GM19452 (cell line): ENCODE measurements around the gene XDH.

ENCODE experiments used
- ATAC-seq: cut with Tn5 transposase; IDR thresholded peaks from one replicate; pipeline ENCODE4 v1.9.1; 2021; ENCODE audit not compliant: unreplicated experiment

XDH gene

DNA sequence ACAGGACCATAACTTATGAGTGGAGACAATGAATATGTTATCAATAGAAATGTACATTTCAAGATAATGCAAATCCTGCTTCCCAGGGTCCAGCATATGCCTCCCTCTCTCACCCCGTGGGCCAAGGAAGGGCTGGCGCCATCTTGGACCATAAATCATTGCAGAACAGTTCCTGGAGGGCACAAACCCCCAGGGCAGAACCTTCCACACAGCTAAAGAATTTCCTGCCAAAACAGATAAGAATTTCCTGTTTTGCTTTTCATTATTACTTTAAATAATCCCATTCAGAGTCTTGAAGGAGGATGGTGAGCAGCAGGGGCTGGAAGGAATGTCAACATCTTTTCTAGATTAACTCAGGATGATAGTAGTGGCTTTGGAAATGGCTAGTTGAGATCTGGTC, 126.9 kb downstream of the XDH start:
- no peak for ATAC-seq

DNA sequence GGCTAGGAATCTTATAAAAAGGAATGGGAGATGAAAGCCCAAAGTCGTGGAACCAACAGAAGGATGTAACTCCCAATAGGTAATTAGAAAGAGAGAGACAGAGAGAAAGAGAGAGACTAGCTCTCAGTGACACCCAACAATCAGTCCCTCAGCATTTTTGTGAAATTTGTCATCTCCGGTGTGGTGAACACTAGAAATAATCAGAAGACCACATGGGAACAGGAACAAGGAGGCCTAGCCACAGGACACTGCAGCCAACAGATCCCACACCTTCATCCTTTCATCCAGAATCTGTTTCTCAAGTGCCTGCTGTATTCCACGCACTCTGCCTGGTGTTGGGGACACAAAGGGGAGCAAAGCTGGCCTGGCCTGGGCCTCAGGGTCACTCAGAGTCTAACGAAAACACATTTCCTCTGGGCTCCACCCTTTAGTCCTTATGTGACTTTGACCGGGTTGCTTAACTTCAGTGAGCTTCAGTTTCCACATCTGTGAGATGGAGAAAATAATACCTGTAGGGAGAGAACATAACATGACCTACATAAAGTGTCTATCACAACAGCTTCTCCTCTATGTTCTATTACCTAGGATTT, 127.5 kb downstream of the XDH start:
- no peak for ATAC-seq

DNA sequence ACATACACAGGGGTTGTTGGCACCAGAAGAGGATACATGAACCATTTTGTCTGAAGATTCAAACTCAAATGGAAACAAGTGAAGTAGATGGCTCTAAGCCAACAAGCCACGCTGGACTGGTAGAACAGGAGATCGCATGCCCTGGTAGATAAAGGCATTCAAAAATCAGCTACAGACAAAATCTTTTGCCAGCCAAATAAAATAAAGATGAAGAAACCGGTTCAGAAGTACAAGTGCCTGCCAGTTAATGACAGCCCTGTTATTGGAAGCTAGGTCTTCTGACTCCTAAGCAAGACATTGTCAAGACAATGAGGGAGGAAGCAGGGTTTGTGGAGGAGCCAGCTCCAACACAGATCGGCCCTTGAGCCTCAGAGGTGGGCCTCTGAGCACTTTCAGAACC, 128.3 kb downstream of the XDH start:
- no peak for ATAC-seq
